Epithelial cell of alveolus of lung (primary cell): ENCODE data around the gene RAPGEF2. TPM values are rescaled to one million over a fixed set of nuclear protein-coding genes. Genes with fewer than 3 reads are reported as not detected.

ENCODE experiments used
- total RNA-seq: library from RNA; depleted of rRNA; stranded (reverse); fragments of >200 nt; gene quantifications from 2 replicates; pipeline ENCODE4 v1.2.1, GENCODE V29; 2015

The RAPGEF2 gene
- total RNA-seq = 17.3 and 17.6 TPM in 2 replicates

GRCh38 chr4:159102622-159103383 lies at the start of gene RAPGEF2:
RAPGEF2 (plus strand) TSS chr4:159103079; CDS start chr4:159104163, 1,084 bp downstream.

